ENCODE measurements around the gene TBC1D10A.

TBC1D10A gene

DNA sequence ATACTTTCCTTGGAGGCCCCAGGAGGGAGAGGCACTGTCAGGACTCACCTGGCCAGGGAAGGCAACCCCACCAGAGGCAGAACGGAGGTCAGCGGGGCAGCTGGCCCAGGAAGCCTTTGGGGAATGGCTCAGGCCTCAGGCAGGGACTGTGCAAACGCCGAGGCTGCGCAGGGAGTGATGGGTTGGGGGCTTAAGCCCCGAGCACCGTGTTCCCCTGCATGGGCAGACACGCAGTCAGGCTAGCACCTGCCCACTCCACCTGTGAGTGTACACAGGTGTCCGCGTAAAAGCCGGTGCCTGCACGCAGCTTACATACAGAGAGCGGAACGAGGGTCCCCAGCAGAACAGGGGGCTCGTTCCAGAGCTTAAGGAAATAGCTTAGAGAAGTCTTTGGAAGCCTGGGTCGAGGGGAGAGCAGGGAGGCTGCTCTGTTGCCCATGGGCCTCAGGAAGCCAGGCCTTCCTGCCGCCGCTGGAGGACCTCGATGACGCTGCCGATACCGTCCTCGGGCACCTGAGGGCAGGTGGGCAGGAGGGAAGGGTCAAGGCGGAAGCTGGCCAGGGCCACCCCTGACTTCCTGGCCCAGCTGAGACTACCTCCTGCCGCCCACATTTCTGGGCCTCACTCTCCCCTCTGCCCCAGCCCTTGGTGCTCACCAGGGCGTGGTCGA lies 41.4 kb downstream of the TBC1D10A start:
- TF ChIP-seq REST (IDR thresholded peaks at IDR 0.05; ENCODE audit: insufficient read depth in 1 of 2, low read depth in 2 of 2, low read length in 2 of 2) (no peak), POLR2AphosphoS5 (IDR thresholded peaks at IDR 0.05; ENCODE audit: low read depth, low read length) (no peak), TAF1 (IDR thresholded peaks at IDR 0.05; ENCODE audit: borderline replicate concordance, insufficient read depth, low read length) (no peak), FOXP2 (optimal IDR thresholded peaks at IDR 0.05; ENCODE audit: borderline replicate concordance, extremely low read depth, extremely low read length, insufficient read depth) (no peak), SIN3A (IDR thresholded peaks at IDR 0.05; ENCODE audit: borderline replicate concordance, insufficient read depth, low read length) (no peak)

DNA sequence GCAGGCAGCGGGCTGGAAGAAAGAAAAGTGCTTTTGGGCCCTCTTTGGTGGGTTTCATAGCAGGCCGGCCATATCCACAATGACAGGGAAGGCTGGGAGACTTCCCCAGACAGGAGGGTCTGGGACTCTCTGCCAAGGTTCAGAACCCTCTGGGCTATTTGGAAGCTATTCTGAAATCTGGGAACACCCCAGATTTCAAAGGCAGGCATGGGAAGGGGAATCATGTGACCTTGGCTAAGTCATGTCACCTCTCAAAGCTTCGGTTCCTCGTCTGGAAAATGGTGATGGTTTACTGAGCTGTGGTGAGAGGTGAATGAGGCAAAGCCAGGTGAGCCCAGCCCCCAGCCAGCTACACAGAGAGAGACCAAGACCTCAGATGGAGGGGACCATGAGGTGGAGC lies 42.1 kb downstream of the TBC1D10A start:
- TF ChIP-seq REST (IDR thresholded peaks at IDR 0.05; ENCODE audit: insufficient read depth in 1 of 2, low read depth in 2 of 2, low read length in 2 of 2), result no peak
- no peak for TF ChIP-seq POLR2AphosphoS5 (IDR thresholded peaks at IDR 0.05; ENCODE audit: low read depth, low read length)
- TF ChIP-seq FOXP2 (optimal IDR thresholded peaks at IDR 0.05; ENCODE audit: borderline replicate concordance, extremely low read depth, extremely low read length, insufficient read depth), result no peak
- no peak for TF ChIP-seq TAF1 (IDR thresholded peaks at IDR 0.05; ENCODE audit: borderline replicate concordance, insufficient read depth, low read length)
- no peak for TF ChIP-seq SIN3A (IDR thresholded peaks at IDR 0.05; ENCODE audit: borderline replicate concordance, insufficient read depth, low read length)

GRCh38 chr22:30284172-30284571 lies 42.6 kb downstream of the TBC1D10A start:
- no peak for TF ChIP-seq POLR2AphosphoS5 (IDR thresholded peaks at IDR 0.05; ENCODE audit: low read depth, low read length)
- no peak for TF ChIP-seq REST (IDR thresholded peaks at IDR 0.05; ENCODE audit: insufficient read depth in 1 of 2, low read depth in 2 of 2, low read length in 2 of 2)
- TF ChIP-seq FOXP2 (optimal IDR thresholded peaks at IDR 0.05; ENCODE audit: borderline replicate concordance, extremely low read depth, extremely low read length, insufficient read depth), result no peak
- TF ChIP-seq TAF1 (IDR thresholded peaks at IDR 0.05; ENCODE audit: borderline replicate concordance, insufficient read depth, low read length), result no peak
- no peak for TF ChIP-seq SIN3A (IDR thresholded peaks at IDR 0.05; ENCODE audit: borderline replicate concordance, insufficient read depth, low read length)

GRCh38 chr22:30283342-30283741 lies 43.4 kb downstream of the TBC1D10A start:
- TF ChIP-seq FOXP2 (optimal IDR thresholded peaks at IDR 0.05; ENCODE audit: borderline replicate concordance, extremely low read depth, extremely low read length, insufficient read depth) (no peak), POLR2AphosphoS5 (IDR thresholded peaks at IDR 0.05; ENCODE audit: low read depth, low read length) (no peak), REST (IDR thresholded peaks at IDR 0.05; ENCODE audit: insufficient read depth in 1 of 2, low read depth in 2 of 2, low read length in 2 of 2) (no peak), TAF1 (IDR thresholded peaks at IDR 0.05; ENCODE audit: borderline replicate concordance, insufficient read depth, low read length) (no peak), SIN3A (IDR thresholded peaks at IDR 0.05; ENCODE audit: borderline replicate concordance, insufficient read depth, low read length) (no peak)
